ENCODE measurements around the gene KLHL7.

KLHL7 gene

GRCh38 chr7:23207021-23207420 is 101.4 kb downstream of the KLHL7 start:
- Histone ChIP-seq H3K27ac (ENCODE audit: low read depth, low read length) (no peak overlapping the region), H3K27me3 (ENCODE audit: control insufficient read depth in 1 of 2, insufficient read depth in 2 of 2, low read length in 2 of 2) (no peaks in the 10 kb centered on the region), H3K4me3 (ENCODE audit: low read depth in 1 of 2, low read length in 2 of 2) (no peak overlapping the region), H3K4me1 (ENCODE audit: insufficient read depth, low read length) (no peaks in the 10 kb centered on the region), H3K36me3 (ENCODE audit: insufficient read depth, low read length) (no peaks in the 10 kb centered on the region), H3K9ac (ENCODE audit: low read length) (no peak overlapping the region), H3K9me3 (ENCODE audit: low read length) (no peaks in the 10 kb centered on the region)

- Histone ChIP-seq H3K9ac (ENCODE audit: low read length) (no peak overlapping the region), H3K36me3 (ENCODE audit: insufficient read depth, low read length) (no peaks in the 10 kb centered on the region), H3K27ac (ENCODE audit: low read depth, low read length) (no peak overlapping the region), H3K4me1 (ENCODE audit: insufficient read depth, low read length) (no peaks in the 10 kb centered on the region), H3K27me3 (ENCODE audit: control insufficient read depth in 1 of 2, insufficient read depth in 2 of 2, low read length in 2 of 2) (no peaks in the 10 kb centered on the region), H3K4me3 (ENCODE audit: low read depth in 1 of 2, low read length in 2 of 2) (no peak overlapping the region), H3K9me3 (ENCODE audit: low read length) (no peaks in the 10 kb centered on the region)
Observed at GRCh38 chr7:23207884-23208283, 102.3 kb downstream of the KLHL7 start.

- Histone ChIP-seq H3K9ac (ENCODE audit: low read length) (no peak overlapping the region), H3K27ac (ENCODE audit: low read depth, low read length) (no peak overlapping the region), H3K27me3 (ENCODE audit: control insufficient read depth in 1 of 2, insufficient read depth in 2 of 2, low read length in 2 of 2) (no peaks in the 10 kb centered on the region), H3K9me3 (ENCODE audit: low read length) (no peaks in the 10 kb centered on the region), H3K4me1 (ENCODE audit: insufficient read depth, low read length) (no peaks in the 10 kb centered on the region), H3K36me3 (ENCODE audit: insufficient read depth, low read length) (no peaks in the 10 kb centered on the region), H3K4me3 (ENCODE audit: low read depth in 1 of 2, low read length in 2 of 2) (no peak overlapping the region)
Observed at GRCh38 chr7:23208316-23208715, 102.7 kb downstream of the KLHL7 start.

GRCh38 chr7:23210506-23210905 is 104.9 kb downstream of the KLHL7 start:
- Histone ChIP-seq H3K27ac (ENCODE audit: low read depth, low read length) (no peak overlapping the region), H3K4me1 (ENCODE audit: insufficient read depth, low read length) (no peaks in the 10 kb centered on the region), H3K36me3 (ENCODE audit: insufficient read depth, low read length) (no peaks in the 10 kb centered on the region), H3K9ac (ENCODE audit: low read length) (no peak overlapping the region), H3K4me3 (ENCODE audit: low read depth in 1 of 2, low read length in 2 of 2) (no peak overlapping the region), H3K9me3 (ENCODE audit: low read length) (no peaks in the 10 kb centered on the region), H3K27me3 (ENCODE audit: control insufficient read depth in 1 of 2, insufficient read depth in 2 of 2, low read length in 2 of 2) (no peaks in the 10 kb centered on the region)

GRCh38 chr7:23211589-23211988 is 106.0 kb downstream of the KLHL7 start:
- Histone ChIP-seq H3K9me3 (ENCODE audit: low read length) (no peaks in the 10 kb centered on the region), H3K27ac (ENCODE audit: low read depth, low read length) (no peak overlapping the region), H3K4me3 (ENCODE audit: low read depth in 1 of 2, low read length in 2 of 2) (no peak overlapping the region), H3K9ac (ENCODE audit: low read length) (no peak overlapping the region), H3K4me1 (ENCODE audit: insufficient read depth, low read length) (no peaks in the 10 kb centered on the region), H3K36me3 (ENCODE audit: insufficient read depth, low read length) (no peaks in the 10 kb centered on the region), H3K27me3 (ENCODE audit: control insufficient read depth in 1 of 2, insufficient read depth in 2 of 2, low read length in 2 of 2) (no peaks in the 10 kb centered on the region)

GRCh38 chr7:23212395-23212794 is 106.8 kb downstream of the KLHL7 start:
- H3K27me3 ChIP-seq (ENCODE audit: control insufficient read depth in 1 of 2, insufficient read depth in 2 of 2, low read length in 2 of 2) = no peaks in the 10 kb centered on the region
- H3K9ac ChIP-seq (ENCODE audit: low read length) = no peak overlapping the region
- H3K4me3 ChIP-seq (ENCODE audit: low read depth in 1 of 2, low read length in 2 of 2) = no peak overlapping the region
- no peak overlapping the region for H3K27ac ChIP-seq (ENCODE audit: low read depth, low read length)
- no peaks in the 10 kb centered on the region for H3K9me3 ChIP-seq (ENCODE audit: low read length)
- H3K4me1 ChIP-seq (ENCODE audit: insufficient read depth, low read length) = no peaks in the 10 kb centered on the region
- H3K36me3 ChIP-seq (ENCODE audit: insufficient read depth, low read length) = no peaks in the 10 kb centered on the region

GRCh38 chr7:23212841-23213240 is 107.3 kb downstream of the KLHL7 start:
- Histone ChIP-seq H3K4me1 (ENCODE audit: insufficient read depth, low read length) (no peaks in the 10 kb centered on the region), H3K9ac (ENCODE audit: low read length) (no peak overlapping the region), H3K27me3 (ENCODE audit: control insufficient read depth in 1 of 2, insufficient read depth in 2 of 2, low read length in 2 of 2) (no peaks in the 10 kb centered on the region), H3K27ac (ENCODE audit: low read depth, low read length) (no peak overlapping the region), H3K36me3 (ENCODE audit: insufficient read depth, low read length) (no peaks in the 10 kb centered on the region), H3K4me3 (ENCODE audit: low read depth in 1 of 2, low read length in 2 of 2) (no peak overlapping the region), H3K9me3 (ENCODE audit: low read length) (no peaks in the 10 kb centered on the region)

- Histone ChIP-seq H3K27me3 (ENCODE audit: control insufficient read depth in 1 of 2, insufficient read depth in 2 of 2, low read length in 2 of 2) (no peaks in the 10 kb centered on the region), H3K4me1 (ENCODE audit: insufficient read depth, low read length) (no peaks in the 10 kb centered on the region), H3K36me3 (ENCODE audit: insufficient read depth, low read length) (no peaks in the 10 kb centered on the region), H3K4me3 (ENCODE audit: low read depth in 1 of 2, low read length in 2 of 2) (no peak overlapping the region), H3K9me3 (ENCODE audit: low read length) (no peaks in the 10 kb centered on the region), H3K9ac (ENCODE audit: low read length) (no peak overlapping the region), H3K27ac (ENCODE audit: low read depth, low read length) (no peak overlapping the region)
Observed at GRCh38 chr7:23213755-23214154, 108.2 kb downstream of the KLHL7 start.

GRCh38 chr7:23214423-23214822 is 108.8 kb downstream of the KLHL7 start:
- Histone ChIP-seq H3K27me3 (ENCODE audit: control insufficient read depth in 1 of 2, insufficient read depth in 2 of 2, low read length in 2 of 2) (no peaks in the 10 kb centered on the region), H3K4me3 (ENCODE audit: low read depth in 1 of 2, low read length in 2 of 2) (no peak overlapping the region), H3K4me1 (ENCODE audit: insufficient read depth, low read length) (no peaks in the 10 kb centered on the region), H3K9me3 (ENCODE audit: low read length) (no peaks in the 10 kb centered on the region), H3K9ac (ENCODE audit: low read length) (no peak overlapping the region), H3K27ac (ENCODE audit: low read depth, low read length) (no peak overlapping the region), H3K36me3 (ENCODE audit: insufficient read depth, low read length) (no peaks in the 10 kb centered on the region)

- Histone ChIP-seq H3K27ac (ENCODE audit: low read depth, low read length) (no peak overlapping the region), H3K4me3 (ENCODE audit: low read depth in 1 of 2, low read length in 2 of 2) (no peak overlapping the region), H3K36me3 (ENCODE audit: insufficient read depth, low read length) (no peaks in the 10 kb centered on the region), H3K4me1 (ENCODE audit: insufficient read depth, low read length) (no peaks in the 10 kb centered on the region), H3K9me3 (ENCODE audit: low read length) (no peaks in the 10 kb centered on the region), H3K9ac (ENCODE audit: low read length) (no peak overlapping the region), H3K27me3 (ENCODE audit: control insufficient read depth in 1 of 2, insufficient read depth in 2 of 2, low read length in 2 of 2) (no peaks in the 10 kb centered on the region)
Observed at GRCh38 chr7:23214938-23215337, 109.4 kb downstream of the KLHL7 start.

- Histone ChIP-seq H3K9ac (ENCODE audit: low read length) (no peak overlapping the region), H3K27ac (ENCODE audit: low read depth, low read length) (no peak overlapping the region), H3K9me3 (ENCODE audit: low read length) (no peaks in the 10 kb centered on the region), H3K27me3 (ENCODE audit: control insufficient read depth in 1 of 2, insufficient read depth in 2 of 2, low read length in 2 of 2) (no peaks in the 10 kb centered on the region), H3K36me3 (ENCODE audit: insufficient read depth, low read length) (no peaks in the 10 kb centered on the region), H3K4me1 (ENCODE audit: insufficient read depth, low read length) (no peaks in the 10 kb centered on the region), H3K4me3 (ENCODE audit: low read depth in 1 of 2, low read length in 2 of 2) (no peak overlapping the region)
Observed at GRCh38 chr7:23216021-23216420, 110.4 kb downstream of the KLHL7 start.

GRCh38 chr7:23218196-23218595 is 112.6 kb downstream of the KLHL7 start:
- Histone ChIP-seq H3K4me3 (ENCODE audit: low read depth in 1 of 2, low read length in 2 of 2) (no peak overlapping the region), H3K27me3 (ENCODE audit: control insufficient read depth in 1 of 2, insufficient read depth in 2 of 2, low read length in 2 of 2) (no peaks in the 10 kb centered on the region), H3K4me1 (ENCODE audit: insufficient read depth, low read length) (no peaks in the 10 kb centered on the region), H3K36me3 (ENCODE audit: insufficient read depth, low read length) (no peaks in the 10 kb centered on the region), H3K27ac (ENCODE audit: low read depth, low read length) (no peak overlapping the region), H3K9me3 (ENCODE audit: low read length) (no peaks in the 10 kb centered on the region), H3K9ac (ENCODE audit: low read length) (no peak overlapping the region)
